PC-9 (cell line): ENCODE measurements around the gene CPNE4. TPM values are rescaled to one million over a fixed set of nuclear protein-coding genes. Genes with fewer than 3 reads are reported as not detected.

Source experiments
- BruUV-seq: library from RNA; stranded (reverse); fragments of 400-500 nt; replicated peaks from 2 replicates; lab custom pipeline; 2021; lab: Mats Ljungman, UMichigan
- CTCF ChIA-PET: fragments of 300-600 bp; sonication (Branson Sonifier 250); formaldehyde crosslinking; loops from one replicate; lab custom pipeline; 2022; ENCODE audit warnings: antibody characterized with exemption; lab: Charles Lee
- POLR2A ChIA-PET: fragments of 300-600 bp; sonication (Branson Sonifier 250); formaldehyde crosslinking; loops from one replicate; lab custom pipeline; 2022; ENCODE audit warnings: antibody characterized with exemption; ENCODE audit not compliant: unreplicated experiment; lab: Charles Lee
- DNase-seq, 2 experiments: peaks; one replicate each; pipeline versions ENCODE4 v3.0.0 to v3.0.0-alpha.2; 2015 to 2022; ENCODE audit warnings: mixed read lengths in 1 of 2
- H2AFZ ChIP-seq: fragments of 200-600 bp; sonication (generic); 2 replicates; pipeline ENCODE4 v1.8.1; 2017; ENCODE audit warnings: antibody characterized with exemption
- H3F3A ChIP-seq: fragments of 200-600 bp; sonication (generic); 2 replicates; pipeline ENCODE4 v1.8.1; 2017; ENCODE audit warnings: antibody characterized with exemption, mild to moderate bottlenecking, low read depth; ENCODE audit not compliant: insufficient read depth
- H3K27ac ChIP-seq: fragments of 200-600 bp; sonication (generic); 2 replicates; pipeline ENCODE4 v1.6.1; 2016; ENCODE audit warnings: mixed run types
- H3K27me3 ChIP-seq: fragments of 200-600 bp; sonication (generic); 2 replicates; pipeline ENCODE4 v1.6.1; 2016; ENCODE audit warnings: low read depth, mixed run types; ENCODE audit not compliant: insufficient read depth
- H3K36me3 ChIP-seq: fragments of 200-600 bp; sonication (generic); 2 replicates; pipeline ENCODE4 v1.6.1; 2016; ENCODE audit warnings: low read depth, mixed run types
- H3K4me1 ChIP-seq: fragments of 200-600 bp; sonication (generic); replicated peaks from 2 replicates; pipeline ENCODE4 v1.6.1; 2016; ENCODE audit warnings: mixed run types; ENCODE audit not compliant: insufficient read depth
- H3K4me2 ChIP-seq: fragments of 200-600 bp; sonication (generic); 2 replicates; pipeline ENCODE4 v1.6.1; 2017; ENCODE audit warnings: mixed run types
- H3K4me3 ChIP-seq: fragments of 200-600 bp; sonication (generic); 2 replicates; pipeline ENCODE4 v1.6.1; 2016; ENCODE audit warnings: mixed run types
- H3K79me2 ChIP-seq: fragments of 200-600 bp; sonication (generic); 2 replicates; pipeline ENCODE4 v1.6.1; 2017; ENCODE audit warnings: low read depth, mixed run types
- H3K9me2 ChIP-seq: fragments of 200-600 bp; sonication (generic); 2 replicates; pipeline ENCODE4 v1.8.1; 2017; ENCODE audit warnings: mild to moderate bottlenecking; ENCODE audit not compliant: insufficient read depth
- H3K9me3 ChIP-seq: fragments of 200-600 bp; sonication (generic); 2 replicates; pipeline ENCODE4 v1.8.1; 2016; ENCODE audit warnings: low read depth; ENCODE audit not compliant: insufficient read depth
- H4K20me1 ChIP-seq: fragments of 200-600 bp; sonication (generic); 2 replicates; pipeline ENCODE4 v1.8.1; 2017; ENCODE audit not compliant: insufficient read depth
- CTCF ChIP-seq: fragments of 200-600 bp; sonication (generic); conservative IDR thresholded peaks from 2 replicates; pipeline ENCODE4 v1.6.1; 2017; ENCODE audit warnings: mixed run types, antibody characterized with exemption, mild to moderate bottlenecking, moderate library complexity
- EZH2 ChIP-seq: fragments of 200-600 bp; sonication (generic); IDR thresholded peaks from 2 replicates; pipeline ENCODE4 v1.8.0; 2017; ENCODE audit warnings: antibody characterized with exemption, low read depth
- intact Hi-C: fragments of 100-400 bp; cut with micrococcal nuclease; formaldehyde crosslinking; loops from one replicate; pipeline ENCODE4 v1.10.0; 2022; ENCODE audit not compliant: unreplicated experiment
- total RNA-seq: library from RNA; stranded (reverse); gene quantifications from 2 replicates; pipeline ENCODE4 v1.2.3, GENCODE V29; 2021

Gene CPNE4
- total RNA-seq, 1 experiment from 2014 or later: 0.22 TPM

DNA sequence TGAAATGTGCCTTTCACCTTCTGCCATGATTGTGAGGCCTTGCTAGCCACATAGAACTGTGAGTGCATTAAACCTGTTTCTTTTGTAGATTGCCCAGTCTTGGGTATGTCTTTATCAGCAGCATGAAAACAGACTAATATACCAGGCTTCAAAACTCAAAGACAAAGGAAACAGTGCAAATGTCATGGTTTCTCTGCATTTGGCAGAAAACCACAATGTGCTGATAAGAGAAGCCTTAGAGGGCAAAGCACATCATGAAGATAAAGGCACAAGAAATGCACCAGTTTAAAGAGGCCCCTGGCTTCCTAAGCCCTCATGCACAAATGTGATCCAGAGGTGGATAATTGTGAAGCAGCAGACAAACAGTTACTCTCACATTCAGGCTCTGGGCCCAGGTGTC is 259.2 kb downstream of the CPNE4 start:
- no peak overlapping the region for H3K4me3 ChIP-seq
- no peaks in the 10 kb centered on the region for H3K79me2 ChIP-seq
- peaks cover 15% of the 10 kb centered on the region for H3K4me1 ChIP-seq
- no peaks in the 10 kb centered on the region; the same call in 1 of the 2 replicates for H3F3A ChIP-seq
- H3K4me2 ChIP-seq: no peak overlapping the region
- H3K9me2 ChIP-seq: no peaks in the 10 kb centered on the region
- no peaks in the 10 kb centered on the region for H4K20me1 ChIP-seq
- ChIA-PET POLR2A (no interaction called here), CTCF (no interaction called here)
- TF ChIP-seq CTCF: no peak
- no peak for TF ChIP-seq EZH2
- H3K27ac ChIP-seq: no peak overlapping the region
- no TSS peak for BruUV-seq
- H3K36me3 ChIP-seq: no peaks in the 10 kb centered on the region
- no peak overlapping the region for H2AFZ ChIP-seq
- DNase-seq: no peak
- H3K27me3 ChIP-seq: no peaks in the 10 kb centered on the region
- intact Hi-C loops: no loop called here
- peaks cover 8% of the 10 kb centered on the region; the same call in 1 of the 2 replicates for H3K9me3 ChIP-seq

DNA sequence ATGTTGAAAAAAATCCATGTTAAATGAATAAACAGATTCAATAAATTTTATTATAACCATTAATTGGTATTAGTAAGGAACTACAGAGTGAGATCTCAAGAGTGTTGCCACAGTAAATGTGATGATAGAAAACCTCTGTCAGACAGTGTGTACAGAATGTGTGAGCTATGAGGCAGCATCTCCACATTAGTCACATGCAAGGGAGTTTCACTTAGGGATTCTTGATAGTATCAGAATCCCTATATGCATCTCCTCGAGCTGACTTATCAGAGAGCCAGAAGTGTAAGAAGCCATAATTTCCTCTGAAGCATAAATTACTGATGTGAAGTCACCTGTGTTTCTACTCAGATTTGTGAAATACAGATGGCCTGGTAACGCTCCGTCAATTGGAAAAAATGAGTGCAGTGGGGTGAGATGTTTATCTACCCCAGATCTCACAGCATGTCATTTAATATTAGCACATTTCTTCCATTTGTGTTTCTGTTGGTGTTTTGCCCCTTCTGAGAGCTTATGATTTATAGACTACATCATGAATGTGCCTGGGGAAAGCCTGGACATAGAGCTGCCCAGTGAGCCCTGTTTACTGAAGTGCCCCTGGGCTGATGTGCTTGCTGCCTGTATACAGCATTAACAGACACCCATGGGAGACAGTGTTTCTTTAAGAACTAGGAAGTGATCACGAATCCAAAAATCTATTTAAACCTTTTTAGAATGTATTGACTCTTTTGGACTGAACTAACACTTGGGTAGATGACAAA is 262.4 kb downstream of the CPNE4 start:
- Histone ChIP-seq H3F3A (no peaks in the 10 kb centered on the region), H3K27ac (no peak overlapping the region), H2AFZ (no peak overlapping the region), H3K4me3 (no peak overlapping the region), H3K9me3 (peaks cover 5% of the 10 kb centered on the region; the same call in 1 of the 2 replicates), H3K9me2 (no peaks in the 10 kb centered on the region; the same call in 1 of the 2 replicates), H3K4me1 (peaks cover 7% of the 10 kb centered on the region), H4K20me1 (no peaks in the 10 kb centered on the region), H3K4me2 (no peak overlapping the region), H3K36me3 (no peaks in the 10 kb centered on the region), H3K79me2 (no peaks in the 10 kb centered on the region), H3K27me3 (no peaks in the 10 kb centered on the region)
- no peak for TF ChIP-seq CTCF
- TF ChIP-seq EZH2: no peak
- no TSS peak for BruUV-seq
- no peak for DNase-seq
- ChIA-PET CTCF (no interaction called here), POLR2A (no interaction called here)
- intact Hi-C loops: no loop called here

DNA sequence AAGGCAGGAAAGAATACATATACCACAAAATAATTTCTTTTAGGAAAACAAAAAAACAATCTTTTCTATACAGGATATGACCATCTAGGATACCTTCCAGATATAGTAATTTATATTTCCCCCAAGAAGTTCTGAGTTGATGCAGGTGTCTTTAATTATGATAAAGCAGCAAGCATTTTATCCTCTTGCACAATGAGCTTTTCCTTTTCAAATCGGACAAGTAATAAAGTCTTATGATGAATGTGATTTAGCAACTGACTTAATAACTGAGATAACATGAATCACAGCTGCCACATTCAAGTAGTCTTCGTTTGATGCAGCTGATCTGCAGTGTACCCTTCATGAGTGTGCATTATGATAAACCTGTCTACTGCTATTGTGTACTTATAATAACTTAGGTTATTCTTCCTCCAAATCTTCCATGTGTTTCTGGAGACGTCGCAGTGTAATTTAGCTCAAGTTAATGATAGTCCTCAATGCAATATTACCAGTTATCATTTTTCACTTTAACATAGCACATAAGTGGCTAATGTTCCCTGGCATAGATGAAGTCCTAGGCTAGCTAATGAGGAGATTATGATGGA is 271.7 kb downstream of the CPNE4 start:
- no peak overlapping the region for H2AFZ ChIP-seq

More for the DNA sequence above, 271.7 kb downstream of the CPNE4 start:
- no TSS peak for BruUV-seq
- no peaks in the 10 kb centered on the region for H3K36me3 ChIP-seq
- H3K9me3 ChIP-seq: no peaks in the 10 kb centered on the region
- DNase-seq: no peak
- H3K27ac ChIP-seq: no peak overlapping the region
- no peaks in the 10 kb centered on the region for H3K4me1 ChIP-seq
- no peak overlapping the region for H3K4me2 ChIP-seq
- H3K79me2 ChIP-seq: no peaks in the 10 kb centered on the region
- no peaks in the 10 kb centered on the region for H3K9me2 ChIP-seq
- no peaks in the 10 kb centered on the region for H4K20me1 ChIP-seq
- CTCF ChIA-PET: no interaction called here
- intact Hi-C loops: no loop called here
- no peaks in the 10 kb centered on the region for H3F3A ChIP-seq
- TF ChIP-seq EZH2 (no peak), CTCF (no peak)
- POLR2A ChIA-PET: no interaction called here
- H3K4me3 ChIP-seq: no peak overlapping the region
- no peaks in the 10 kb centered on the region for H3K27me3 ChIP-seq
